H9 (cell line): ENCODE measurements around the gene MAPRE3. TPM values are rescaled to one million over a fixed set of nuclear protein-coding genes. Genes with fewer than 3 reads are reported as not detected.

ENCODE experiments used
- DNase-seq: peaks from one replicate; pipeline ENCODE4 v3.0.0-alpha.2; 2017
- H2AFZ ChIP-seq: one replicate; pipeline ENCODE4 v1.6.1; 2013; ENCODE audit warnings: mild to moderate bottlenecking, low read length, control low read depth, moderate library complexity
- H2AK5ac ChIP-seq: 2 replicates; pipeline ENCODE4 v1.6.1; 2013; ENCODE audit warnings: low read length, control low read depth, mixed read lengths; ENCODE audit not compliant: insufficient read length
- H2BK120ac ChIP-seq: one replicate; pipeline ENCODE4 v1.6.1; 2013; ENCODE audit warnings: low read depth, mild to moderate bottlenecking, low read length, control low read depth, inconsistent platforms; ENCODE audit not compliant: poor library complexity, severe bottlenecking
- H2BK12ac ChIP-seq: 2 replicates; pipeline ENCODE4 v1.6.1; 2013; ENCODE audit warnings: low read length, control low read depth, mixed read lengths, low read depth; ENCODE audit not compliant: insufficient read length
- H2BK15ac ChIP-seq: 2 replicates; pipeline ENCODE4 v1.6.1; 2013; ENCODE audit warnings: low read depth, low read length, control low read depth
- H2BK20ac ChIP-seq: one replicate; pipeline ENCODE4 v1.6.1; 2013; ENCODE audit warnings: low read depth, mild to moderate bottlenecking, low read length, control low read depth, inconsistent platforms; ENCODE audit not compliant: poor library complexity, severe bottlenecking
- H2BK5ac ChIP-seq: 2 replicates; pipeline ENCODE4 v1.6.1; 2013; ENCODE audit warnings: low read length, control low read depth, mixed read lengths; ENCODE audit not compliant: insufficient read length
- H3K14ac ChIP-seq: 2 replicates; pipeline ENCODE4 v1.6.1; 2013; ENCODE audit warnings: low read length, control low read depth; ENCODE audit not compliant: insufficient read depth
- H3K18ac ChIP-seq: 2 replicates; pipeline ENCODE4 v1.6.1; 2013; ENCODE audit warnings: low read depth, mild to moderate bottlenecking, mixed read lengths, low read length, control low read depth; ENCODE audit not compliant: insufficient read length
- H3K23ac ChIP-seq: 2 replicates; pipeline ENCODE4 v1.6.1; 2013; ENCODE audit warnings: low read length, control low read depth, mixed read lengths, low read depth; ENCODE audit not compliant: insufficient read length
- H3K23me2 ChIP-seq: 2 replicates; pipeline ENCODE4 v1.6.1; 2013; ENCODE audit warnings: low read depth, mild to moderate bottlenecking, mixed read lengths, low read length, control low read depth; ENCODE audit not compliant: insufficient read length, poor library complexity, severe bottlenecking
- H3K27ac ChIP-seq: 2 replicates; pipeline ENCODE4 v1.5.1; 2013; ENCODE audit warnings: low read length, control low read depth, mixed read lengths, low read depth; ENCODE audit not compliant: insufficient read length
- H3K27me3 ChIP-seq: 2 replicates; pipeline ENCODE4 v1.6.1; 2013; ENCODE audit warnings: low read length, control low read depth, inconsistent platforms; ENCODE audit not compliant: insufficient read depth
- H3K4ac ChIP-seq: 2 replicates; pipeline ENCODE4 v1.6.1; 2013; ENCODE audit warnings: low read depth, mild to moderate bottlenecking, control low read depth, inconsistent platforms, low read length, moderate library complexity
- H3K4me1 ChIP-seq: 2 replicates; pipeline ENCODE4 v1.6.1; 2013; ENCODE audit warnings: low read length, control low read depth, inconsistent platforms; ENCODE audit not compliant: insufficient read depth
- H3K4me2 ChIP-seq: 2 replicates; pipeline ENCODE4 v1.6.1; 2013; ENCODE audit warnings: low read length, control low read depth, mixed read lengths; ENCODE audit not compliant: insufficient read length, insufficient read depth
- H3K56ac ChIP-seq: 2 replicates; pipeline ENCODE4 v1.6.1; 2013; ENCODE audit warnings: low read depth, mild to moderate bottlenecking, mixed read lengths, low read length, control low read depth; ENCODE audit not compliant: insufficient read length
- H3K79me1 ChIP-seq: 2 replicates; pipeline ENCODE4 v1.6.1; 2013; ENCODE audit warnings: low read depth, mild to moderate bottlenecking, moderate library complexity, low read length, control low read depth, inconsistent platforms; ENCODE audit not compliant: insufficient read depth, poor library complexity, severe bottlenecking
- H3K79me2 ChIP-seq: 2 replicates; pipeline ENCODE4 v1.6.1; 2013; ENCODE audit warnings: low read length, control low read depth, inconsistent platforms; ENCODE audit not compliant: insufficient read depth
- H3K9ac ChIP-seq: 2 replicates; pipeline ENCODE4 v1.6.1; 2013; ENCODE audit warnings: low read length, control low read depth, mixed read lengths; ENCODE audit not compliant: insufficient read length; ENCODE audit errors: extremely low read depth
- H3K9me3 ChIP-seq: one replicate; pipeline ENCODE4 v1.6.1; 2013; ENCODE audit warnings: low read depth, low read length, inconsistent platforms; ENCODE audit not compliant: control insufficient read depth
- H3T11ph ChIP-seq: one replicate; pipeline ENCODE4 v1.6.1; 2013; ENCODE audit warnings: mild to moderate bottlenecking, low read length, control low read depth, inconsistent platforms
- H4K20me1 ChIP-seq: one replicate; pipeline ENCODE4 v1.6.1; 2013; ENCODE audit not compliant: control insufficient read depth, insufficient read length, insufficient read depth
- H4K5ac ChIP-seq: 2 replicates; pipeline ENCODE4 v1.6.1; 2013; ENCODE audit warnings: low read depth, mild to moderate bottlenecking, mixed read lengths, low read length, control low read depth; ENCODE audit not compliant: insufficient read length
- H4K8ac ChIP-seq: replicated peaks from 2 replicates; pipeline ENCODE4 v1.6.1; 2013; ENCODE audit warnings: low read length, control low read depth, mixed read lengths, low read depth; ENCODE audit not compliant: insufficient read length
- H4K91ac ChIP-seq: 2 replicates; pipeline ENCODE4 v1.6.1; 2013; ENCODE audit warnings: low read depth, mild to moderate bottlenecking, moderate library complexity, mixed read lengths, low read length, control low read depth; ENCODE audit not compliant: insufficient read length
- H3K27ac Mint-ChIP-seq, 3 experiments: 2 replicates in 2 of 3; 3 replicates in 1 of 3; pipeline ENCODE4 v1.8.0; 2020 to 2021; ENCODE audit warnings: mixed read lengths in 3 of 3, mild to moderate bottlenecking in 1 of 3, moderate library complexity in 1 of 3
- H3K27me3 Mint-ChIP-seq: 2 replicates; pipeline ENCODE4 v1.8.0; 2021; ENCODE audit warnings: low read depth, mild to moderate bottlenecking, moderate library complexity, mixed read lengths
- H3K36me3 Mint-ChIP-seq, 3 experiments: 2 replicates in 2 of 3; 3 replicates in 1 of 3; pipeline ENCODE4 v1.8.0; 2020 to 2021; ENCODE audit warnings: low read depth in 3 of 3, mixed read lengths in 3 of 3; ENCODE audit not compliant: insufficient read depth in 1 of 3
- H3K4me1 Mint-ChIP-seq, 2 experiments: 2 replicates each; pipeline ENCODE4 v1.8.0; 2020; ENCODE audit warnings: mixed read lengths in 2 of 2
- H3K4me3 Mint-ChIP-seq, 2 experiments: 2 replicates in 1 of 2; 3 replicates in 1 of 2; pipeline ENCODE4 v1.8.0; 2020 to 2021; ENCODE audit warnings: mild to moderate bottlenecking in 2 of 2, mixed read lengths in 2 of 2, moderate library complexity in 1 of 2
- H3K9me3 Mint-ChIP-seq, 2 experiments: 2 replicates in 1 of 2; 3 replicates in 1 of 2; pipeline ENCODE4 v1.8.0; 2020; ENCODE audit warnings: mild to moderate bottlenecking in 2 of 2, mixed read lengths in 2 of 2, moderate library complexity in 1 of 2
- WGBS: extraction: QIAGEN DNeasy Blood & Tissue Kit; methylation state at CpG from one replicate; pipeline ENCODE4 v1.1.7; 2013; ENCODE audit warnings: missing lambda C conversion rate, low lambda C conversion rate, mixed read lengths; ENCODE audit not compliant: insufficient read length; ENCODE audit errors: extremely low coverage; 5-methylcytosine and 5-hydroxymethylcytosine counted together
- total RNA-seq: library from RNA; stranded (reverse); gene quantifications from 2 replicates; pipeline ENCODE4 v1.2.1, GENCODE V29; 2021
- TF ChIP-seq, protein P1 (sequence below): fragments of 200-600 bp; sonication (generic); conservative IDR thresholded peaks from 3 replicates; pipeline ENCODE4 v1.8.0; 2021; ENCODE audit warnings: antibody characterized with exemption, mild to moderate bottlenecking

The MAPRE3 gene
- total RNA-seq, 1 experiment from 2014 or later = 2.0 TPM

- H3K4me1 Mint-ChIP-seq = peaks cover 0 to 4% of the 10 kb centered on the region in 2 experiments; a peak in 2 of 4 replicates
- Histone ChIP-seq H4K5ac (no peak overlapping the region), H2BK5ac (no peak overlapping the region), H3K4ac (no peak overlapping the region), H2BK12ac (no peak overlapping the region), H3K4me2 (no peak overlapping the region), H3K14ac (no peak overlapping the region), H3T11ph (no peak overlapping the region), H2BK20ac (no peak overlapping the region), H3K27ac (no peak overlapping the region), H3K79me1 (no peaks in the 10 kb centered on the region), H3K9ac (no peak overlapping the region), H2BK120ac (no peak overlapping the region), H3K27me3 (no peaks in the 10 kb centered on the region), H3K23ac (no peak overlapping the region), H3K56ac (no peak overlapping the region), H3K18ac (no peak overlapping the region), H4K20me1 (no peaks in the 10 kb centered on the region), H4K91ac (no peak overlapping the region), H3K9me3 (no peaks in the 10 kb centered on the region), H3K23me2 (no peaks in the 10 kb centered on the region), H2BK15ac (no peak overlapping the region), H3K4me1 (no peaks in the 10 kb centered on the region), H3K79me2 (no peaks in the 10 kb centered on the region), H4K8ac (no peak overlapping the region), H2AK5ac (no peak overlapping the region), H2AFZ (no peak overlapping the region)
- TF ChIP-seq, protein P1, sequence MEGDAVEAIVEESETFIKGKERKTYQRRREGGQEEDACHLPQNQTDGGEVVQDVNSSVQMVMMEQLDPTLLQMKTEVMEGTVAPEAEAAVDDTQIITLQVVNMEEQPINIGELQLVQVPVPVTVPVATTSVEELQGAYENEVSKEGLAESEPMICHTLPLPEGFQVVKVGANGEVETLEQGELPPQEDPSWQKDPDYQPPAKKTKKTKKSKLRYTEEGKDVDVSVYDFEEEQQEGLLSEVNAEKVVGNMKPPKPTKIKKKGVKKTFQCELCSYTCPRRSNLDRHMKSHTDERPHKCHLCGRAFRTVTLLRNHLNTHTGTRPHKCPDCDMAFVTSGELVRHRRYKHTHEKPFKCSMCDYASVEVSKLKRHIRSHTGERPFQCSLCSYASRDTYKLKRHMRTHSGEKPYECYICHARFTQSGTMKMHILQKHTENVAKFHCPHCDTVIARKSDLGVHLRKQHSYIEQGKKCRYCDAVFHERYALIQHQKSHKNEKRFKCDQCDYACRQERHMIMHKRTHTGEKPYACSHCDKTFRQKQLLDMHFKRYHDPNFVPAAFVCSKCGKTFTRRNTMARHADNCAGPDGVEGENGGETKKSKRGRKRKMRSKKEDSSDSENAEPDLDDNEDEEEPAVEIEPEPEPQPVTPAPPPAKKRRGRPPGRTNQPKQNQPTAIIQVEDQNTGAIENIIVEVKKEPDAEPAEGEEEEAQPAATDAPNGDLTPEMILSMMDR = no peak
- H3K27ac Mint-ChIP-seq = no peak overlapping the region
- peak; percentile 5 for DNase-seq
- H3K27me3 Mint-ChIP-seq = peaks cover 10% of the 10 kb centered on the region
- WGBS = no CpG with 5 or more reads among the region's 11 CpGs
- no peaks in the 10 kb centered on the region for H3K9me3 Mint-ChIP-seq
- no peak overlapping the region for H3K4me3 Mint-ChIP-seq
- H3K36me3 Mint-ChIP-seq = peaks cover 0 to 6% (median 0%) of the 10 kb centered on the region in 3 experiments; a peak in 2 of 7 replicates
These were observed 37.5 kb upstream of the MAPRE3 start for GRCh38 chr2:26932974-26933373.
